Activated effector memory CD4-positive, alpha-beta T cell treated with Interleukin-2 at 50 U/mL for 16 hours (primary cell): ENCODE measurements around the gene CMTM3.
A peak's percentile ranks its signal among the peaks of the same experiment; 100 is the strongest.
"Not testable (repeated sequence)": the region's sequence is repeated elsewhere in the genome, so short reads cannot be mapped to it uniquely, and the experiment has no call there.

Experiments
- DNase-seq: peaks from one replicate; pipeline ENCODE4 v3.0.0-alpha.2; 2020

The CMTM3 gene

GRCh38 chr16:66637806-66638205, 33.3 kb downstream of the CMTM3 start:
- DNase-seq = no peak

DNA sequence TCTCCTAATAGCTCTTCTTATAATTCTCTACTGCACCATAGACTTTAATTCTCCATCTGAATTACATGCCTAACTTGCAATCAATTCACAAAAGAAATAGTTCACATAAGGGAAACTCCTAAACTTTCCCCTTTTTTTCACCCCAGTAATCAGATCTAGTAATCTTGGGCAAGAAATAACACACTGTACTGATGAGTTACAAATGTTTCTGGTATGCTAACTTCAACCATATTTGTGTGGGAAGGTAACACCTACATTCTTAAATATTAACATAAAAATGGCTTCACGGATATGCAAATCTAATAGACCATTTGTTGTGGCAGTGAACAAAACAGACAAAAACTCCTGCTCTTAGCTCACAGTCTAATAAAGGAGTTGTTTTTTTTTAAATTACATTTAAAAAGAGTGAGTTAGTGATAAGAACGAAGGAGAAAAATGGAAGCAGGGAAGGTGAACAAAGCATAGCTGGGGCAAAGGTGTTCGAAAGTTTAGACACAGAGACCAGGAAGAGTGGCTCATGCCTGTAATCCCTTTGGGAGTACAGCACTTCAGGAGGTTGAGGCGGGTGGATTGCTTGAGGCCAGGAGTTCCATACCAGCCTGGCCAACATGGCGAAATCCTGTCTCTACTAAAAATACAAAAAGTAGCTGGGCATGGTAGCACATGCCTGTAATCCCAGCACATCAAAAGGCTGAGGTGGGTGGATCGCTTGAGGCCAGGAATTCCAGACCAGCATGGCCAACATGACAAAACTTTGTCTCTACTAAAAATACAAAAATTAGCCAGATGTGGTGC, 34.8 kb downstream of the CMTM3 start:
- no peak for DNase-seq

DNA sequence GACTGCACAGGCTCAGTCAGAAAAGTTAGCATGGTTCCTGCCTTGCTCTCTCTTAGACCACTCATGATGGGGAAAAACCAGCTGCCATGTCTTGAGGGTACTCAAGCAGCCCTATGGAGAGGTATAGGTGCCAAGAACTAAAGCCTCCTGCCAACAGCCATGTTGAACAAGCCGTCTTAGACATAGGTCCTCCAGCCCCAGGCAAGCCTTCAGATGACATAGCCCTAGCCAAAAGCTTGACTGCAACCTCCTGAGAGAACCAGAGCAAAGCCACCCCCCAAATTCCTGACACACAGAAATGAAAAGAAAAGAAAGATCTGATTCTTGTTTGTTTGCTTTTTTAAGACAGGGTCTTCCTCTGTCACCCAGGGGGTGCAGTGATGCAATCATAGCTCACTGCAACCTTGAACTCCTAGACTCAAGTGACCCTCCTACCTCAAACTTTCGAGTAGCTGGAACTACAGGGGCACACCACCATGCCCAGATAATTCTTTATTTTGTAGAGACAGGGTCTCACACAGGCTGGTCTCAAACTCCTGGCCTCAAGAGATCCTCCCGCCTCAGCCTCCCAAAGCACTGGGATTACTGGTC, 36.3 kb downstream of the CMTM3 start:
- no peak for DNase-seq

DNA sequence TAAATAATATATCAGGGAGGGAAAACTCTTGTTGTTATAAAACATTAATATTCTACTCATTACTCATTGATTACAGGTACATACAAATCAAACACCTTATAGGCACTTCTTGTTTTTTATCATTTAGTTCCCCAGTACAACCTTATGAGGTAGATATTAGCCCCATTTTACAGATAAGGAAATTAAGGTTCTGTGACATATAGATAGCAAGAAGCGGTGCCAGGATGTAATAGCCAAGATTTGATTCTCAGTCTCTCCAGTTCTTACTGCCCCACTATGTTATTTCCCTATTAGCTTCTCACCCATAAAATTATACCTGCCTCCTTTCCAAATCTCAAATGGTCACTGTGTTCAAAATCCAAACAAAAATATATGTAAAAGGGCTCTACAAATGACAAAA, 36.9 kb downstream of the CMTM3 start:
- DNase-seq = no peak

- no peak for DNase-seq
These were observed 43.4 kb downstream of the CMTM3 start for GRCh38 chr16:66647866-66648265.

GRCh38 chr16:66649167-66649566, 44.7 kb downstream of the CMTM3 start:
- no peak for DNase-seq

DNA sequence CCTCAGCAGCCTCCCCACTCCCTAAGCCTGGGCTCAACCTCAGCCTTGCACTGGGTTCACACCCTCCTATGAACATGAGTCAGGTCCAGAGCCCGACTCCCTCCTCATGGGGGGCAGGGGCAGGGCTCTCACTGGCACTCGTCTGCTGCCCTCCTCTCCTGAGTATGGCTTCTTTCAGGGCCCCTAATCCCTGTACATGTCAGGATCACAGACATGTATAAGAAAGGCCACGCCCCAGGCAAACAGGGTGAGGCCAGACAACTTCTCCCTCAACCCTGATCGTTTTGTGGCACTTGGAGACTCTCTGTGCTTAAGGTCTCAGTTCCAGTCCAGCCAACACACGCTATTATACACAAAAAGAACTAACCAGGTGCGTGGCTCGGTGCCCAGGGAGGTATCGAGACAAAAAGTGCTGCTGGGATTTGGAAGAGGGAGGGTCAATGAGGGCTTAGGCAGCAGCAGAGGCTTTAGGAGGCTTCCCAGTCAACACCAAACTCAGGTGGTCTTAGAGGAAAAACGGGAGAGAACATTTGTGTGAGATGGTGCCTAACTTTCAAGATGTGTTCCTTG, 45.2 kb downstream of the CMTM3 start:
- no peak for DNase-seq

GRCh38 chr16:66650707-66651473, 46.4 kb downstream of the CMTM3 start:
- DNase-seq = peak; percentile 60

DNA sequence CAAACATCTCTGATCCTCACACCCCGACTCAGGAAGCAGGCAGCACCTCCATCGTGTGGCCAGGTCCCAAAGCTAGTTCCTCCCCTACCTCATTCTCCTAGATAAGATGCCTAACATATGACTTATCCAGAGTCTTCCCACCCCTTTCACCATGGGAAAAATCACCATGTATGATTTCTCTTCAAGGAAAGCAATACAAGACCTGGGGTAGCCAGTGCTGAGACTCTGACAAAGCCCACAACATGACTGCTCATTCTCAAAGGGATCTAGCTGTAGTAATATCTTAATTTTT, 46.9 kb downstream of the CMTM3 start:
- DNase-seq = no peak

GRCh38 chr16:66651965-66652364, 47.5 kb downstream of the CMTM3 start:
- no peak for DNase-seq

DNA sequence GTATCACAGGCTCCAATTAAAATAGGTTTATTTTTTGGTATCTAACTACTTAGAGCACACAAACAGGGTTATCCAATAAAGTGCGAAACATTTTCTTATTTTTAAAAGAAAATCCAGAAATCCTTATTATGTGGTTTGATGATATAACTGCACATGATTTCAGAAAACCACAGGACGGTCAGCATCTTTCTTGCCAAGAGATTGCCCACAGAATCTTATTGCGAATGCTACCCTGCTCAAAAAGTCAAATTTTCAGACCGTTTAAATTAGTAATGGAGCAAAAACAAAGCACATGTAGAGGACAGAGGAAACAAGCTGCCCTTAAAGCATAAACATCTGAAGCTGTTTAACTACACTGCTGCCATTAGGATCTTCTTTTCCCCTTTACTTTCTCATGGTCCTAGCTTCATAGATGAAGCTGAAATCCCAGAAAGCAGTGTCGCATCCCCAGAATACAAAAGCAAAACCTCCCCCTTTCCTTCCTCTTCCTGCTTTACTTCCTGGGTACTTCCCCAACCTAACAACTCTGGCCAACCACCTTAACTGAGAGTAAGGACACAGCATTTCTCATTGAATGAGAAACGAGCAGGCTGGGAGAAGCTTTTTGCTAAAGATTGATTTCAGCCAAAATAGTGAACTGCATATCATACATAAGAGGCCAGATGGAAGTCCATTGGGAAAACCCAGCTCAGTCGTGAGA, 48.3 kb downstream of the CMTM3 start:
- DNase-seq = no peak

DNA sequence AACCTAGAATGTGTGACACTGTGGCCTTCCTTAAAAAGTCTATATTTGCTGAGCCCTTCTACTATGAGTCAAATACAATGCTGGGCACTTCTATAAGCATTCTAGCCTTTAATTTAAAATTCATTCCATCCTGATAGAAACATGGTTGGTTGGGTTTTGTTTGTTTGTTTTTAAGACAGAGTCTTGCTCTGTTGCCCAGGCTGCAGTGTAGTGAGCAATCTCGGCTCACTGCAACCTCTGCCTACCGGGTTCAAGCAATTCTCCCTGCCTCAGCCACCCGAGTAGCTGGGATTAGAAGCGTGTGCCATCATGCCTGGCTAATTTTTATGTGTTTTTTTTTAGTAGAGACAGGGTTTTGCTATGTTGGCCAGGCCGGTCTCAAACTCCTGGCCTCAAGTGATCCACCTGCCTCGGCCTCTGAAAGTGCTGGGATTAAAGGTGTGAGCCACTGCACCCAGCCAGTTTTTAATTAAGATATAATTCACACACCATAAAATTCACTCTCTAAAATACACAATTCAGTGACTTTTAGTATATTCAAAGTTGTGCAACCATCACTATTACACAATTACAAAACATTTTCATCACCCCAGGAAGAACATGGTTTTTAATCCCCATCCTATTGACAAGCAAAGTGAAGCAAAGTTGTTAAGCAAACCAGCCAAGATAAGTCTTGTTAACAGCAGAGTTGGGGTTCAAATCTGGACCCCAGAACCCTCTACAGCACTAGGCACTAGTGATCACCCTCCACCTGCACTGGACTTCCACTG, 49.3 kb downstream of the CMTM3 start:
- no peak for DNase-seq

GRCh38 chr16:66656547-66656946, 52.0 kb downstream of the CMTM3 start:
- DNase-seq = no peak

DNA sequence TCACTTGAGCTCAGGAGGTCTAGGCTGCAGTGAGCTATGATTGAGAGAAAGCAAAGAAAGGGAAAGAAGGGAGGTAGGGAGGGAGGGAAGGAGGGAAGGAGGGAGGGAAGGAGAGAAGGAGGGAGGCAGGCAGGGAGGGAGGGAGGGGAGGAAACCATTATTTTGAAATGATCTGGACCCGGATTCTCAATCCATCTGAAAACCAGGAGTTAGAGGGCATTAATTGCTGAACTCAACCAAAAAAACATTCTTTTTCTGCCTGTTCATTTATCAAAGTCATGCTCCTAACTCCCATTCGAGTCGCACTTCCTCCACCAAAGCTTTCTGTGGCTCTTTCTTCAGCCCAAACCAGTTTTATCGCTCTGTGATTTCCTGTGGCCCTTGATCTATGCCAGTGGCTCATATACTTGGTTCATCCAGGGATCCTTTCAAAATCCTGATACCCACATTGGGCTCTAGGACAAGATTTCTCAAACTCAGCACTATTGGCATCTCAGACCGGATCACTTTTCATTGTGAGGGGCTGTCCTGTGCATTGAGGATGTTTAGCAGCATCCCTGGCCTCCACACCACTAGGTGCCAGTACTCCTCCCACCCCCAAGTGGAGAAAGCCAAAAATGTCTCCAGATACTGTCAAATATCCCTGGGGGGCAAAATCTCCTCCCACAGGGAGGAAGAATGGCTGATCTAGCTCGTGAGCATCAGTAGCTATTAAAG, 53.8 kb downstream of the CMTM3 start:
- DNase-seq = no peak

- DNase-seq = no peak
These were observed 54.3 kb downstream of the CMTM3 start for GRCh38 chr16:66658860-66659190.

GRCh38 chr16:66660422-66661209, 56.1 kb downstream of the CMTM3 start:
- no peak for DNase-seq

GRCh38 chr16:66661210-66661560, 56.7 kb downstream of the CMTM3 start:
- no peak for DNase-seq

- DNase-seq = not testable (repeated sequence)
These were observed 57.3 kb downstream of the CMTM3 start for GRCh38 chr16:66661671-66662346.

DNA sequence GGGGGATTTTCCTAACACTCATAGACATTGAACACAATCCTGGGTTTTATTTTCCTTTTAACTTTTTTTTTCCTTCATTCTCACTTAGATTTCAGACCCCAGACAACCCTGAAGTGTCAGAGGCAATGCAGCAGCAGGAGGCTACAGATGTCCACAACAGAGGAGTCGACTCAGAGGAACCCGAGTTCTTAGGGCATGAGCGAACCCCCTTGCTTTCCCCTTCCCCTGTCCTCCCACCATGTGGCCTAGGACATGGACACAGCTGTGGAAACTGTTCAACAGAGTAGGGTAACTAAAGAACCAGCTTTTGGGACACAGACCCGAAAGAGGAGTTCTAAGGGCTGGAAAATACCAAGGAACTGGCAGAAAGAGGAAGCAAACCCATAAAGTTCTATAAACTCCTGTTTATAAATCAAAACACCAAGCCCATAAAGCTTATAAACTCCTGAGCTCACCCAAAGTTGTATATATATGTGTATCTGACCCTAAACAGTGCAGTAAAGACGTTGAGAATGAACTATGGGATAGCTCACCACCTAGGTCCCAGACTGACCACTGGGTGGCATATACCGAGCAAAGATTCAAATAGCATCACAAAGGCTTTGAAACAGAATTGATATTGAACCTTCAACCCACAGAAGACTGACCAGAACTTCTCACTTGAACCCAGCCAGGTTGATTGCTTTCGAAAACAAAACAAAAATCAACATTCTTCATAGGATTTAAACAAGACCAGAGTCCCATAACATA, 58.1 kb downstream of the CMTM3 start:
- no peak for DNase-seq
